Sigmoid colon (tissue), 7 donors: Measurements from ENCODE around the gene APLF. TPM values are rescaled to one million over a fixed set of nuclear protein-coding genes. Genes with fewer than 3 reads are reported as not detected.

Experiments used
- DNase-seq: peaks from one replicate; pipeline ENCODE4 v3.0.0-alpha.2; 2019
- H3K27ac ChIP-seq, 4 donors: fragments of 200-600 bp; sonication (generic); one replicate each; pipeline ENCODE4 v1.5.1; 2016 to 2019; ENCODE audit warnings: mild to moderate bottlenecking in 1 of 4
- H3K27me3 ChIP-seq, 3 donors: fragments of 200-600 bp; sonication (generic); one replicate each; pipeline ENCODE4 v1.5.1; 2019; ENCODE audit warnings: mild to moderate bottlenecking in 1 of 3
- H3K36me3 ChIP-seq, 4 donors: fragments of 200-600 bp; sonication (generic); one replicate each; pipeline ENCODE4 v1.5.1; 2016 to 2019
- H3K4me1 ChIP-seq, 4 donors: fragments of 200-600 bp; sonication (generic); one replicate each; pipeline ENCODE4 v1.5.1; 2017 to 2019
- H3K4me3 ChIP-seq, 4 donors: fragments of 200-600 bp; sonication (generic); one replicate each; pipeline ENCODE4 v1.5.1; 2017 to 2019; ENCODE audit warnings: mild to moderate bottlenecking in 2 of 4, moderate library complexity in 1 of 4
- H3K9me3 ChIP-seq, 4 donors: fragments of 200-600 bp in 3 of 4; sonication (generic) in 3 of 4; one replicate each; pipeline versions ENCODE4 v1.5.1 to v1.6.1; 2013 to 2019
- EP300 ChIP-seq, 4 donors: sonication (generic); formaldehyde crosslinking; IDR thresholded peaks; one replicate each; pipeline ENCODE4 v1.6.1; 2017; ENCODE audit warnings: antibody characterized with exemption in 4 of 4
- POLR2A ChIP-seq, 2 donors: fragments of 450-650 bp; IDR thresholded peaks; one replicate each; pipeline ENCODE4 v1.6.1; 2016; ENCODE audit warnings: antibody characterized with exemption in 2 of 2, mild to moderate bottlenecking in 2 of 2, moderate library complexity in 2 of 2
- POLR2AphosphoS5 ChIP-seq, 4 donors: sonication (generic); formaldehyde crosslinking; IDR thresholded peaks; one replicate each; pipeline ENCODE4 v1.6.1; 2017; ENCODE audit warnings: antibody characterized with exemption in 4 of 4
- WGBS, 2 donors: extraction: QIAGEN DNeasy Blood & Tissue Kit; methylation state at CpG; one replicate each; pipeline ENCODE4 v1.1.7; 2013; 5-methylcytosine and 5-hydroxymethylcytosine counted together
- intact Hi-C: fragments of 100-400 bp; cut with DNase I; formaldehyde crosslinking; loops from one replicate; pipeline ENCODE4 v1.15.1; 2023
- polyA plus RNA-seq, 3 donors: library from polyadenylated mRNA; stranded (reverse); fragments of 200-250 nt; gene quantifications; one replicate each; pipeline ENCODE4 v1.2.3, GENCODE V29; 2013
- total RNA-seq, 4 donors: library from RNA; depleted of rRNA; stranded (reverse); fragments of >200 nt; gene quantifications; one replicate each; pipeline ENCODE4 v1.1.0, GENCODE V29; 2016
- TF ChIP-seq, protein P1 (sequence below), 4 experiments: fragments of 450-650 bp in 3 of 4; fragments of 200-600 bp in 1 of 4; IDR thresholded peaks; one replicate each; pipeline ENCODE4 v1.5.1; 2016 to 2019; ENCODE audit warnings: antibody characterized with exemption in 4 of 4, mild to moderate bottlenecking in 3 of 4, moderate library complexity in 2 of 4
- donor health status: healthy with polysubstance abuse.
- donor health status: Bipolar disorder and iron deficiency.
- donor health status: healthy.

The APLF gene
- total and polyA plus RNA-seq, 7 donors, result 0.23 to 21.7 (median 11.0) TPM

DNA sequence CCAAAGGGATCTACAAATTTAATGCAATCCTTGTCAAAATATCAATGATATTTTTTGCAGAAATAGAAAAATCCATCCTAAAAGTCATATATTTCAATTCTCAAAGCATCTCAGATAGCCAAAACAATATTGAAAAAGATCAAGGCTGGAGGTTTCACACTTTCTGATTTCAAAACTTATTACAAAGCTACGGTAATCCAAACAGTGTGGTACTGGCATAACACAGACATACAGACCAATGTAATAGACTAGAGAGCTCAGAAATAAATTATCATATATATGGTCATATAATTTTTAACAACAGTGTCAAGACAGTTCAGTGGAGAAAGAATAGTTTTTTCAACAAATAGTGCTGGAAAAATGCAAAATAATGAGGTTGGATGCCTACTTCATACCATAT lies 135.7 kb downstream of the APLF start:
- no peak overlapping the region for H3K27ac ChIP-seq
- H3K36me3 ChIP-seq, result no peaks in the 10 kb centered on the region
- 89 to 96% methylated on average over 1 of the region's 1 CpG for WGBS, 2 donors
- H3K4me1 ChIP-seq, result no peaks in the 10 kb centered on the region
- H3K9me3 ChIP-seq, result peaks cover 0 to 13% (median 2%) of the 10 kb centered on the region in 4 donors
- H3K27me3 ChIP-seq, result no peaks in the 10 kb centered on the region
- no peak overlapping the region for H3K4me3 ChIP-seq
- TF ChIP-seq EP300 (IDR thresholded peaks at IDR 0.05) (no peak), POLR2AphosphoS5 (IDR thresholded peaks at IDR 0.05) (no peak), POLR2A (IDR thresholded peaks at IDR 0.05) (no peak)
- TF ChIP-seq, protein P1, sequence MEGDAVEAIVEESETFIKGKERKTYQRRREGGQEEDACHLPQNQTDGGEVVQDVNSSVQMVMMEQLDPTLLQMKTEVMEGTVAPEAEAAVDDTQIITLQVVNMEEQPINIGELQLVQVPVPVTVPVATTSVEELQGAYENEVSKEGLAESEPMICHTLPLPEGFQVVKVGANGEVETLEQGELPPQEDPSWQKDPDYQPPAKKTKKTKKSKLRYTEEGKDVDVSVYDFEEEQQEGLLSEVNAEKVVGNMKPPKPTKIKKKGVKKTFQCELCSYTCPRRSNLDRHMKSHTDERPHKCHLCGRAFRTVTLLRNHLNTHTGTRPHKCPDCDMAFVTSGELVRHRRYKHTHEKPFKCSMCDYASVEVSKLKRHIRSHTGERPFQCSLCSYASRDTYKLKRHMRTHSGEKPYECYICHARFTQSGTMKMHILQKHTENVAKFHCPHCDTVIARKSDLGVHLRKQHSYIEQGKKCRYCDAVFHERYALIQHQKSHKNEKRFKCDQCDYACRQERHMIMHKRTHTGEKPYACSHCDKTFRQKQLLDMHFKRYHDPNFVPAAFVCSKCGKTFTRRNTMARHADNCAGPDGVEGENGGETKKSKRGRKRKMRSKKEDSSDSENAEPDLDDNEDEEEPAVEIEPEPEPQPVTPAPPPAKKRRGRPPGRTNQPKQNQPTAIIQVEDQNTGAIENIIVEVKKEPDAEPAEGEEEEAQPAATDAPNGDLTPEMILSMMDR (IDR thresholded peaks at IDR 0.05), result no peak
- DNase-seq, result no peak
- intact Hi-C loops, result no loop called here

DNA sequence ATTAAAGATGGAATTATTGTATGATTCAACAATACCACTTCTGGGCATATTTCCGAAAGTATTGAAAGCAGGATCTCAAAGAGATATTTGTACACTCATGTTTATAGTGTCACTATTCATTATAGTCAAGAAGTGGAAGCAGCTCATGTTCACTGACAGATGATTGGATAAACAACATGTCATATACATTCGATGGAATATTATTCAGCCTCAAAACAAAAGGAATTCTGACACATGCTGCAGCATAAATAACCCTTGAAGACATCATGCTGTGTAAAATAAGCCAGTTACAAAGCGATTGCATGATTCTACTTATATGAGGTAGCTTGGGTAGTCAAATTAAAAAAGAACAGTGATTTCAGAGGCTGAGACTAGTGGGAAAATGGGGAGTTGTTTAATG lies 136.7 kb downstream of the APLF start:
- no peaks in the 10 kb centered on the region for H3K27me3 ChIP-seq
- no peak overlapping the region for H3K4me3 ChIP-seq
- peaks cover 0 to 13% (median 2%) of the 10 kb centered on the region in 4 donors for H3K9me3 ChIP-seq
- no peaks in the 10 kb centered on the region for H3K36me3 ChIP-seq
- H3K4me1 ChIP-seq, result no peaks in the 10 kb centered on the region
- DNase-seq, result no peak
- WGBS, 2 donors, result 85 to 90% methylated on average over 3 of the region's 3 CpGs
- TF ChIP-seq POLR2AphosphoS5 (IDR thresholded peaks at IDR 0.05) (no peak), POLR2A (IDR thresholded peaks at IDR 0.05) (no peak), EP300 (IDR thresholded peaks at IDR 0.05) (no peak)
- TF ChIP-seq, protein P1 (IDR thresholded peaks at IDR 0.05), result no peak
- no peak overlapping the region for H3K27ac ChIP-seq
- intact Hi-C loops, result no loop called here

DNA sequence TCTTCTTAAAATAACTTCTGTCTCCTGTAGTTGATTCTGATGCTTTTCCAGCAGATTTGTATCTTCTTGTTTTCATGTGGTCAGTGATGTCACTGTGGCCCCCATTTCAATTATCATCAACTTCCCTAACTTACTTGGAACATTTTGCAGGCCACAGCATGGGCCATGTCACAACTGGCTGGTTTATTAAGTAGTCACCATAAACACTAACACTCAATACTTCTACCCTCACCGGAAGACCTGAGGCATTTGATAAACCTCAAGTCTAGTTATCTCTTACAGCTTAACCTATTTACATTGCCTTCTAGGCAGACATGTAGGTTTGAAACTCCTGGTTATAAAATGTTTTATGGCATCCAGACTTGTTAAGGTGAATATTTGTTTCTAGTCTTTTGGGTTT lies 138.6 kb downstream of the APLF start:
- TF ChIP-seq POLR2AphosphoS5 (IDR thresholded peaks at IDR 0.05) (no peak), EP300 (IDR thresholded peaks at IDR 0.05) (no peak), POLR2A (IDR thresholded peaks at IDR 0.05) (no peak)
- TF ChIP-seq, protein P1 (IDR thresholded peaks at IDR 0.05), result no peak
- H3K27ac ChIP-seq, result no peak overlapping the region
- no peaks in the 10 kb centered on the region for H3K36me3 ChIP-seq
- no peaks in the 10 kb centered on the region for H3K27me3 ChIP-seq
- 74 to 85% methylated on average over 1 of the region's 1 CpG for WGBS, 2 donors
- H3K4me1 ChIP-seq, result no peaks in the 10 kb centered on the region
- H3K9me3 ChIP-seq, result peaks cover 0 to 18% (median 2%) of the 10 kb centered on the region in 4 donors
- H3K4me3 ChIP-seq, result no peak overlapping the region
- no peak for DNase-seq
- intact Hi-C loops, result no loop called here

DNA sequence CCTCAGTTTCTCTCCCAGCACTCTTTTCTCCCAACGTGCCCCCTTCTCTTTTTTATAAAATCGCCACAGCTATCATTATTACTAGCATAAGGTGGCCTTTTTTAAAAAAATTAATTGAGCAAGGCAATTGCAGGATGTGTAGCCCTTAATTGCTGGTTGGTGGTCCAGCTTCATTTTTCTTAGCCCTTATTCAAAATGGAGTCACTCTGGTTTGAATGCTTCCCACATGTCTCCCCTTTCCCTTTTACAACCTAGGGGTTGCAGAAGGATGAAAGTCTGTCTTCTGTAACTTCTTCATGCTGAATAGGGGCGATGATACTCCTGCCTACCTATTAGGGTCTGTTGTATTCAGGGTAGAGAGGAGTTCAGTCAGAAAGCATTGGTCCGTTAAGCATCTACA lies 139.4 kb downstream of the APLF start:
- WGBS, 2 donors, result 81 to 89% methylated on average over 4 of the region's 4 CpGs
- no peak for DNase-seq
- Histone ChIP-seq H3K36me3 (no peaks in the 10 kb centered on the region), H3K27me3 (no peaks in the 10 kb centered on the region), H3K9me3 (peaks cover 0 to 18% (median 2%) of the 10 kb centered on the region in 4 donors), H3K4me3 (no peak overlapping the region), H3K27ac (no peak overlapping the region), H3K4me1 (no peaks in the 10 kb centered on the region)
- intact Hi-C loops, result no loop called here
- TF ChIP-seq EP300 (IDR thresholded peaks at IDR 0.05) (no peak), POLR2AphosphoS5 (IDR thresholded peaks at IDR 0.05) (no peak), POLR2A (IDR thresholded peaks at IDR 0.05) (no peak)
- TF ChIP-seq, protein P1 (IDR thresholded peaks at IDR 0.05), result no peak

DNA sequence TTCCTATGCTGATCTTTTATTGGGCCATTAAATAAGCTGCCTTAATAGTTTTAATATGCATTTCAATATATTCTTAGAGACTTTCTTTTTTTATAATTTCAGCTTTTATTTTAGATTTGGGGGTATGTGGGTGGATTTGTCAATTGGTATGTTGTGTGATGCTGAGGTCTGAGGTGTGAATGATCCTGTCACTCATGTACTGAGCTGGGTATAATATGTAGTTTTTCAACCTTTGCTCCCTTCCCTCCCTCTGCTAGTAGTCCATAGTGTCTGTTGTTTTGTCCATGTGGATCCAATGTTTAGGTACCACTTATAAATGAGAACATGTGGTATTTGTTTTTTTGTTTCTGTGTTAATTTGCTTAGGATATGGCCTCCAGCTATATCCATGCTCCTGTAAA lies 140.5 kb downstream of the APLF start:
- TF ChIP-seq POLR2AphosphoS5 (IDR thresholded peaks at IDR 0.05) (no peak), POLR2A (IDR thresholded peaks at IDR 0.05) (no peak), EP300 (IDR thresholded peaks at IDR 0.05) (no peak)
- TF ChIP-seq, protein P1 (IDR thresholded peaks at IDR 0.05), result no peak
- DNase-seq, result no peak
- Histone ChIP-seq H3K4me1 (no peaks in the 10 kb centered on the region), H3K27me3 (no peaks in the 10 kb centered on the region), H3K9me3 (peaks cover 0 to 8% (median 1%) of the 10 kb centered on the region in 4 donors), H3K27ac (no peak overlapping the region), H3K4me3 (no peak overlapping the region), H3K36me3 (no peaks in the 10 kb centered on the region)
- intact Hi-C loops, result no loop called here
